WTC11 (cell line): ENCODE data around the gene CLIP3. TPM values are rescaled to one million over a fixed set of nuclear protein-coding genes. Genes with fewer than 3 reads are reported as not detected.

Experiments
- ATAC-seq: fragments of 200-7000 bp; cut with Tn5 transposase; 2 replicates; pipeline ENCODE4 v1.10.0; 2021; ENCODE audit warnings: mild to moderate bottlenecking, moderate library complexity
- CTCF ChIA-PET: fragments of 300-600 bp; sonication (Branson Sonifier 250); formaldehyde crosslinking; loops from one replicate; lab custom pipeline; 2021; ENCODE audit warnings: antibody characterized with exemption; lab: Charles Lee
- POLR2A ChIA-PET: fragments of 350-600 bp; sonication (Branson Sonifier 250); formaldehyde crosslinking; loops from one replicate; lab custom pipeline; 2021; ENCODE audit warnings: antibody characterized with exemption; lab: Charles Lee
- DNase-seq: peaks from one replicate; pipeline ENCODE4 v3.0.0; 2021; ENCODE audit warnings: low spot score
- H3K27ac Mint-ChIP-seq: 2 replicates; pipeline ENCODE4 v1.8.0; 2021; ENCODE audit warnings: mixed read lengths
- H3K27me3 Mint-ChIP-seq: 2 replicates; pipeline ENCODE4 v1.8.0; 2021; ENCODE audit warnings: low read depth, mild to moderate bottlenecking, moderate library complexity, mixed read lengths
- H3K36me3 Mint-ChIP-seq: 2 replicates; pipeline ENCODE4 v1.8.0; 2021; ENCODE audit warnings: mixed read lengths
- H3K4me1 Mint-ChIP-seq: 2 replicates; pipeline ENCODE4 v1.8.0; 2022; ENCODE audit warnings: mixed read lengths
- H3K4me3 Mint-ChIP-seq: 2 replicates; pipeline ENCODE4 v1.8.0; 2021; ENCODE audit warnings: mild to moderate bottlenecking, moderate library complexity, mixed read lengths
- H3K9me3 Mint-ChIP-seq: 2 replicates; pipeline ENCODE4 v1.8.0; 2021; ENCODE audit warnings: mixed read lengths
- ATF1 ChIP-seq: sonication (generic); formaldehyde crosslinking; IDR thresholded peaks from 2 replicates; pipeline ENCODE4 v1.8.1; 2023; ENCODE audit warnings: mild to moderate bottlenecking, moderate library complexity, missing genetic modification reagents
- CBFB ChIP-seq: sonication (generic); formaldehyde crosslinking; IDR thresholded peaks from 2 replicates; pipeline ENCODE4 v1.8.1; 2022; ENCODE audit warnings: mild to moderate bottlenecking, low read depth, missing genetic modification reagents
- ETV6 ChIP-seq: sonication (generic); formaldehyde crosslinking; IDR thresholded peaks from 2 replicates; pipeline ENCODE4 v1.8.1; 2022; ENCODE audit warnings: mild to moderate bottlenecking, missing genetic modification reagents
- FOXK1 ChIP-seq: sonication (generic); formaldehyde crosslinking; IDR thresholded peaks from 2 replicates; pipeline ENCODE4 v1.8.0; 2022; ENCODE audit warnings: mild to moderate bottlenecking, moderate library complexity, missing genetic modification reagents
- FOXP1 ChIP-seq: sonication (generic); formaldehyde crosslinking; IDR thresholded peaks from 2 replicates; pipeline ENCODE4 v1.8.0; 2022; ENCODE audit warnings: missing genetic modification reagents, mild to moderate bottlenecking, moderate library complexity, borderline replicate concordance
- HMGA2 ChIP-seq: fragments of 250-450 bp; sonication (Bioruptor Pico); IDR thresholded peaks from 2 replicates; pipeline ENCODE4 v1.4.0; 2021; ENCODE audit warnings: mild to moderate bottlenecking, moderate library complexity
- SP1 ChIP-seq: sonication (generic); formaldehyde crosslinking; conservative IDR thresholded peaks from 2 replicates; pipeline ENCODE4 v1.8.1; 2022; ENCODE audit warnings: missing genetic modification reagents
- TP53 ChIP-seq: sonication (generic); formaldehyde crosslinking; IDR thresholded peaks from 2 replicates; pipeline ENCODE4 v1.8.1; 2023; ENCODE audit warnings: mild to moderate bottlenecking, missing genetic modification reagents
- total RNA-seq: library from RNA; stranded (reverse); gene quantifications from 3 replicates; pipeline ENCODE4 v1.2.3, GENCODE V29; 2021
- TF ChIP-seq, protein P1 (sequence below): sonication (generic); formaldehyde crosslinking; IDR thresholded peaks from 2 replicates; pipeline ENCODE4 v1.8.1; 2022; ENCODE audit warnings: mild to moderate bottlenecking, moderate library complexity, missing genetic modification reagents
- TF ChIP-seq, protein P2 (sequence below): fragments of 200-600 bp; IDR thresholded peaks from 2 replicates; pipeline ENCODE4 v1.8.0; 2022; ENCODE audit warnings: antibody characterized with exemption
- TF ChIP-seq, protein P3 (sequence below): sonication (generic); formaldehyde crosslinking; IDR thresholded peaks from 2 replicates; pipeline ENCODE4 v1.8.0; 2022; ENCODE audit warnings: mild to moderate bottlenecking, missing genetic modification reagents
- TF ChIP-seq, protein P4 (sequence below): sonication (generic); formaldehyde crosslinking; IDR thresholded peaks from 2 replicates; pipeline ENCODE4 v1.8.0; 2023; ENCODE audit warnings: missing genetic modification reagents
- TF ChIP-seq, protein P5 (sequence below): sonication (generic); formaldehyde crosslinking; IDR thresholded peaks from 2 replicates; pipeline ENCODE4 v1.8.0; 2022; ENCODE audit warnings: mild to moderate bottlenecking, missing genetic modification reagents
- TF ChIP-seq, protein P6 (sequence below): sonication (generic); formaldehyde crosslinking; IDR thresholded peaks from 2 replicates; pipeline ENCODE4 v1.8.1; 2023; ENCODE audit warnings: mild to moderate bottlenecking, moderate library complexity, missing genetic modification reagents
- TF ChIP-seq, protein P7 (sequence below): sonication (generic); formaldehyde crosslinking; conservative IDR thresholded peaks from 2 replicates; pipeline ENCODE4 v1.8.1; 2022; ENCODE audit warnings: mild to moderate bottlenecking, missing genetic modification reagents

Gene CLIP3
- total RNA-seq, 1 experiment from 2014 or later: 16.2 TPM

DNA sequence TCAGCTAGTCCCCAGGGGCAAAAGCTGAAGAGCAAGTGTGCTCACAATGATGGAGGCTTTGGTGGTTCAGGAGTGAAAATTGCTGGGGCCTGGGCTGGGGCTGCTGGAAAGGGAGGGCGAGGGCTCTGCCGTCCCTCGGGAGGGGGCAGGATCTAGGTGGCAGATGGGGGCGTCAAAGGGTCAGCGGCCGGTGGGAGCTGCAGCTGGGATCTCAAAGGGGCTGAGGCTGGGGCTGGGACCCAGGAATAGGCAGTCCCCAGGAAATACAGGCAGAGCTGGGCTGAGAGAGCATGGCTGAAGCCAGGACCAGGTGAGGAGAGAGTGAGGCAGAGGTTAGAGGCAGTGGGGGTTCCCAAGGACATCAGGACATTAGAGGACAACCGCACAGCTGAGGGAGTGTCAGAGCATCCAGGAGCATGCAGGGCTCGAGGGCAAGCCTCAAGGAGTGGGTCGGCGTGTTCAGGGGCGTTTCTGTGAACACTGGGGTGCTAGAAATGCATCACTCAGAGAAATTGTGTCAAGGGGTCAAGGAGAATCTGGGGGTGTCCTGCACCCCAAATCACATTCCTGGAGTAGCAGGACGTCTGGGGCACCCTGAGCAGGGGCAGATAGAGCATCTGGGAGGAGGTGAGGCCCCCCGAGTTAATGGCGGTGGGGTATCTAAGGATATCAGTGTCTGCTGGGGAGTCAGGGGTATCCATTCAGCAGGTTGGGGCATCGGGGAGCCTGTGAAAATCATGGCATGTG lies 22.9 kb downstream of the CLIP3 start:
- H3K4me3 Mint-ChIP-seq: peak overlapping the region; percentile 63
- H3K9me3 Mint-ChIP-seq: no peaks in the 10 kb centered on the region
- peaks cover 11% of the 10 kb centered on the region for H3K36me3 Mint-ChIP-seq
- TF ChIP-seq TP53 (CRISPR knock-in tag): 0 out of 2 replicates have a peak, but pooled peaks have one; percentile 3
- TF ChIP-seq, protein P1, sequence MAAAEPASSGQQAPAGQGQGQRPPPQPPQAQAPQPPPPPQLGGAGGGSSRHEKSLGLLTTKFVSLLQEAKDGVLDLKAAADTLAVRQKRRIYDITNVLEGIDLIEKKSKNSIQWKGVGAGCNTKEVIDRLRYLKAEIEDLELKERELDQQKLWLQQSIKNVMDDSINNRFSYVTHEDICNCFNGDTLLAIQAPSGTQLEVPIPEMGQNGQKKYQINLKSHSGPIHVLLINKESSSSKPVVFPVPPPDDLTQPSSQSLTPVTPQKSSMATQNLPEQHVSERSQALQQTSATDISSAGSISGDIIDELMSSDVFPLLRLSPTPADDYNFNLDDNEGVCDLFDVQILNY (CRISPR knock-in tag): no peak
- TF ChIP-seq, all 79 proteins: peak for 1
- CTCF ChIA-PET: interaction anchor here (1.1 to 2.0 kb wide), 7 partner anchors 12 to 265 kb away, joined by 3 to 13 read pairs (median 4); partner anchors contain the start of gene THAP8
- H3K4me1 Mint-ChIP-seq: peaks cover 29% of the 10 kb centered on the region
- ATAC-seq (no peak), DNase-seq (no peak)
- H3K27ac Mint-ChIP-seq: peak overlapping the region; percentile 49; the same call in 1 of the 2 replicates
- peaks cover 16% of the 10 kb centered on the region for H3K27me3 Mint-ChIP-seq
- POLR2A ChIA-PET: interaction anchor here (1.5 to 2.7 kb wide), 2 partner anchors 11 to 44 kb away, joined by 4 to 18 read pairs; partner anchors contain the start of gene THAP8

DNA sequence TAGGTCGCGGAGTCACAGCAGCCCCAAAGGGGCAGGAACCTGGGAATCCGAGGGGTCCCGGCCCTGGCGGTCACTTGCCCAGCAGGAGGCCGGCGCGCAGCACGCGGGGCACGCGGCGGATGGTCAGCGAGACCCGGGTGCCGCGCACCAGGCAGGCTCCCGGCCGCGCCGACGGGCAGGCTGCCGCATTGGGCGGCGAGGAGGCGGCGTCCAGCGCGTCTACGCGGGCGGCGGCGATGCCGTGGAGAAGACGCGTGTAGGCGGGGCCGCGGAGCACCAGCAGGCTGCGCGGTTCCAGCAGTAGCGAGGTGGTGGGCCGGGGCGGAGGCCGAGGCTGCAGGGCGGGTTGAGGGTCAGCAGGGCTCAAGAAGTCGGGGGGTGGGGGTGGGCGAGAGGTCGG lies 23.5 kb downstream of the CLIP3 start:
- ATAC-seq: peak; percentile 10
- H3K27ac Mint-ChIP-seq: peak overlapping the region; percentile 49; the same call in 1 of the 2 replicates
- H3K9me3 Mint-ChIP-seq: no peaks in the 10 kb centered on the region

More for the DNA sequence above, 23.5 kb downstream of the CLIP3 start:
- peaks cover 16% of the 10 kb centered on the region for H3K27me3 Mint-ChIP-seq
- CTCF ChIA-PET: interaction anchor here (0.6 to 2.0 kb wide), 11 partner anchors 11 to 265 kb away, joined by 3 to 13 read pairs (median 4); partner anchors contain the start of gene THAP8
- peaks cover 26% of the 10 kb centered on the region for H3K4me1 Mint-ChIP-seq
- TF ChIP-seq HMGA2: no peak
- peak; percentile 42; the same call in 1 of the 2 replicates for TF ChIP-seq SP1 (CRISPR knock-in tag)
- TF ChIP-seq ATF1 (CRISPR knock-in tag): no peak
- TF ChIP-seq ETV6 (CRISPR knock-in tag): peak; percentile 68; the same call in 1 of the 2 replicates
- TF ChIP-seq, protein P2, sequence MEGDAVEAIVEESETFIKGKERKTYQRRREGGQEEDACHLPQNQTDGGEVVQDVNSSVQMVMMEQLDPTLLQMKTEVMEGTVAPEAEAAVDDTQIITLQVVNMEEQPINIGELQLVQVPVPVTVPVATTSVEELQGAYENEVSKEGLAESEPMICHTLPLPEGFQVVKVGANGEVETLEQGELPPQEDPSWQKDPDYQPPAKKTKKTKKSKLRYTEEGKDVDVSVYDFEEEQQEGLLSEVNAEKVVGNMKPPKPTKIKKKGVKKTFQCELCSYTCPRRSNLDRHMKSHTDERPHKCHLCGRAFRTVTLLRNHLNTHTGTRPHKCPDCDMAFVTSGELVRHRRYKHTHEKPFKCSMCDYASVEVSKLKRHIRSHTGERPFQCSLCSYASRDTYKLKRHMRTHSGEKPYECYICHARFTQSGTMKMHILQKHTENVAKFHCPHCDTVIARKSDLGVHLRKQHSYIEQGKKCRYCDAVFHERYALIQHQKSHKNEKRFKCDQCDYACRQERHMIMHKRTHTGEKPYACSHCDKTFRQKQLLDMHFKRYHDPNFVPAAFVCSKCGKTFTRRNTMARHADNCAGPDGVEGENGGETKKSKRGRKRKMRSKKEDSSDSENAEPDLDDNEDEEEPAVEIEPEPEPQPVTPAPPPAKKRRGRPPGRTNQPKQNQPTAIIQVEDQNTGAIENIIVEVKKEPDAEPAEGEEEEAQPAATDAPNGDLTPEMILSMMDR: no peak
- 0 out of 2 replicates have a peak, but pooled peaks have one; percentile 30 for TF ChIP-seq TP53 (CRISPR knock-in tag)
- TF ChIP-seq, protein P3, sequence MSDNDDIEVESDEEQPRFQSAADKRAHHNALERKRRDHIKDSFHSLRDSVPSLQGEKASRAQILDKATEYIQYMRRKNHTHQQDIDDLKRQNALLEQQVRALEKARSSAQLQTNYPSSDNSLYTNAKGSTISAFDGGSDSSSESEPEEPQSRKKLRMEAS (CRISPR knock-in tag): no peak
- TF ChIP-seq, protein P4, sequence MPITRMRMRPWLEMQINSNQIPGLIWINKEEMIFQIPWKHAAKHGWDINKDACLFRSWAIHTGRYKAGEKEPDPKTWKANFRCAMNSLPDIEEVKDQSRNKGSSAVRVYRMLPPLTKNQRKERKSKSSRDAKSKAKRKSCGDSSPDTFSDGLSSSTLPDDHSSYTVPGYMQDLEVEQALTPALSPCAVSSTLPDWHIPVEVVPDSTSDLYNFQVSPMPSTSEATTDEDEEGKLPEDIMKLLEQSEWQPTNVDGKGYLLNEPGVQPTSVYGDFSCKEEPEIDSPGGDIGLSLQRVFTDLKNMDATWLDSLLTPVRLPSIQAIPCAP: peak; percentile 41; the same call in 1 of the 2 replicates
- TF ChIP-seq, protein P5, sequence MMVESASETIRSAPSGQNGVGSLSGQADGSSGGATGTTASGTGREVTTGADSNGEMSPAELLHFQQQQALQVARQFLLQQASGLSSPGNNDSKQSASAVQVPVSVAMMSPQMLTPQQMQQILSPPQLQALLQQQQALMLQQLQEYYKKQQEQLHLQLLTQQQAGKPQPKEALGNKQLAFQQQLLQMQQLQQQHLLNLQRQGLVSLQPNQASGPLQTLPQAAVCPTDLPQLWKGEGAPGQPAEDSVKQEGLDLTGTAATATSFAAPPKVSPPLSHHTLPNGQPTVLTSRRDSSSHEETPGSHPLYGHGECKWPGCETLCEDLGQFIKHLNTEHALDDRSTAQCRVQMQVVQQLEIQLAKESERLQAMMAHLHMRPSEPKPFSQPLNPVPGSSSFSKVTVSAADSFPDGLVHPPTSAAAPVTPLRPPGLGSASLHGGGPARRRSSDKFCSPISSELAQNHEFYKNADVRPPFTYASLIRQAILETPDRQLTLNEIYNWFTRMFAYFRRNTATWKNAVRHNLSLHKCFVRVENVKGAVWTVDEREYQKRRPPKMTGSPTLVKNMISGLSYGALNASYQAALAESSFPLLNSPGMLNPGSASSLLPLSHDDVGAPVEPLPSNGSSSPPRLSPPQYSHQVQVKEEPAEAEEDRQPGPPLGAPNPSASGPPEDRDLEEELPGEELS (CRISPR knock-in tag): peak; percentile 32; the same call in 1 of the 2 replicates
- 0 out of 2 replicates have a peak, but pooled peaks have one; percentile 58 for TF ChIP-seq CBFB (CRISPR knock-in tag)
- TF ChIP-seq, protein P1 (CRISPR knock-in tag): peak; percentile 67; the same call in 1 of the 2 replicates
- TF ChIP-seq, protein P6, sequence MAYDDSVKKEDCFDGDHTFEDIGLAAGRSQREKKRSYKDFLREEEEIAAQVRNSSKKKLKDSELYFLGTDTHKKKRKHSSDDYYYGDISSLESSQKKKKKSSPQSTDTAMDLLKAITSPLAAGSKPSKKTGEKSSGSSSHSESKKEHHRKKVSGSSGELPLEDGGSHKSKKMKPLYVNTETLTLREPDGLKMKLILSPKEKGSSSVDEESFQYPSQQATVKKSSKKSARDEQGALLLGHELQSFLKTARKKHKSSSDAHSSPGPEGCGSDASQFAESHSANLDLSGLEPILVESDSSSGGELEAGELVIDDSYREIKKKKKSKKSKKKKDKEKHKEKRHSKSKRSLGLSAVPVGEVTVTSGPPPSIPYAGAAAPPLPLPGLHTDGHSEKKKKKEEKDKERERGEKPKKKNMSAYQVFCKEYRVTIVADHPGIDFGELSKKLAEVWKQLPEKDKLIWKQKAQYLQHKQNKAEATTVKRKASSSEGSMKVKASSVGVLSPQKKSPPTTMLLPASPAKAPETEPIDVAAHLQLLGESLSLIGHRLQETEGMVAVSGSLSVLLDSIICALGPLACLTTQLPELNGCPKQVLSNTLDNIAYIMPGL (CRISPR knock-in tag): peak; percentile 63; the same call in 1 of the 2 replicates
- TF ChIP-seq, protein P7, sequence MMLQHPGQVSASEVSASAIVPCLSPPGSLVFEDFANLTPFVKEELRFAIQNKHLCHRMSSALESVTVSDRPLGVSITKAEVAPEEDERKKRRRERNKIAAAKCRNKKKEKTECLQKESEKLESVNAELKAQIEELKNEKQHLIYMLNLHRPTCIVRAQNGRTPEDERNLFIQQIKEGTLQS (CRISPR knock-in tag): no peak
- peak; percentile 55 for TF ChIP-seq FOXK1
- TF ChIP-seq FOXP1: peak; percentile 66
- peak overlapping the region; percentile 91 for H3K4me3 Mint-ChIP-seq
- POLR2A ChIA-PET: interaction anchor here (1.0 to 2.7 kb wide), 5 partner anchors 11 to 269 kb away, joined by 3 to 18 read pairs (median 4); partner anchors contain the start of genes SDHAF1 and THAP8
- peak; percentile 74 for DNase-seq
- peaks cover 15% of the 10 kb centered on the region for H3K36me3 Mint-ChIP-seq
